ENCODE data around the gene TLCD1.
A peak's percentile ranks its signal among the peaks of the same experiment; 100 is the strongest.

The TLCD1 gene

DNA sequence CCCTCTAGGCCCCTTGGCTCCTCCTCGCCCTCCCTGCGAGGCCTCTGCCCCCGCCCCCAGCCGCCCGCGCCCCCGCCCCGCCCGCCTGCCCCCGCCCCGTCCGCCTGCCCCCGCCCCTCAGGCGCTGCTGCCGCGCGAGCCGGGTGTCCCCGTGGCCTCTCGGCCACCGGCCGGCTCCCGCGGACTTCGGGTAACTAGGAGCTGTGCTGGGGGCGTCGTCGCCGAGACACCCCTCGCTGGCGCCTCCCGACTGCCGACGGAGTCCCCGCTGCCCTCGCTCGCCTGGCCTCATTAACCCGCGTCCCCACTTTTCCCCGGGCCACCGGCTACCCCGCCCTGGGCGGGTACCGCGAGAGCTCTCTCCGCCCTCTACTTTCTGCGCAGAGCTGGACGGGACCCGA lies at the start of gene TLCD1:
Gene TLCD1, minus strand, starts transcription at position 8 of the 401 bp plus-strand sequence. CDS start 136 bp downstream, outside the sequence.
- Histone ChIP-seq H3K4me1 (ENCODE audit: control insufficient read depth in 1 of 2, insufficient read depth in 2 of 2, low read length in 2 of 2) (peaks cover 35 to 56% of the 10 kb centered on the region in 2 donors), H3K4me3 (ENCODE audit: low read depth in 1 of 2, low read length in 2 of 2) (peak within 1 kb of the TSS; percentile 86 to 93), H3K9ac (ENCODE audit: low read depth in 1 of 2, low read length in 2 of 2) (peak within 1 kb of the TSS; percentile 62 to 76), H3K36me3 (ENCODE audit: control insufficient read depth in 1 of 2, insufficient read depth in 2 of 2, low read length in 2 of 2) (peaks cover 13 to 32% of the 10 kb centered on the region in 2 donors), H3K9me3 (ENCODE audit: control insufficient read depth in 1 of 2, low read length in 2 of 2) (no peaks in the 10 kb centered on the region), H3K27me3 (ENCODE audit: control insufficient read depth in 1 of 2, insufficient read depth in 2 of 2, low read length in 2 of 2) (no peaks in the 10 kb centered on the region), H3K27ac (ENCODE audit: low read depth, low read length) (peak within 1 kb of the TSS; percentile 20)

DNA sequence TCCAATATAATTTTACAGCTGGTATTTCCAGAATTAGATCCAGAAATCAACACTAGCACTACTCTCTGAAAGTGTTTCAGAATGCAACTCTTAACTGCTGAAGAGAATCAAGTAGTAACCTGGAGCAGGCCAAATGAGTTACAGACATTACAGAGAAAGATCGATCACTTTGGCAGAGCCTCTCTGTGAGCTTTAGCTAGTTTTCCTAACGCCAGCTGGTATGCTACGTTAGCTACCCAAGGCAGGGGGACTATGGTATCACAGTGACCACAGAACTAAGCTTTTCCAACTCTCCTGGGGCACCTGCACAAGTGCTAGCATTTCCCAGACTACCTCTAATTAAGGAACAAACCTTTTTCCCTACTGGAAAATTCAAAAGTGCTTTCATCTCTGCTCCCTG lies 48.2 kb upstream of the TLCD1 start:
- H3K36me3 ChIP-seq (ENCODE audit: control insufficient read depth in 1 of 2, insufficient read depth in 2 of 2, low read length in 2 of 2) = peaks cover 4 to 8% of the 10 kb centered on the region in 2 donors
- H3K4me1 ChIP-seq (ENCODE audit: control insufficient read depth in 1 of 2, insufficient read depth in 2 of 2, low read length in 2 of 2) = no peaks in the 10 kb centered on the region
- no peak overlapping the region for H3K4me3 ChIP-seq (ENCODE audit: low read depth in 1 of 2, low read length in 2 of 2)
- no peak overlapping the region for H3K9ac ChIP-seq (ENCODE audit: low read depth in 1 of 2, low read length in 2 of 2)
- H3K27ac ChIP-seq (ENCODE audit: low read depth, low read length) = no peak overlapping the region
- H3K9me3 ChIP-seq (ENCODE audit: control insufficient read depth in 1 of 2, low read length in 2 of 2) = no peaks in the 10 kb centered on the region
- no peaks in the 10 kb centered on the region for H3K27me3 ChIP-seq (ENCODE audit: control insufficient read depth in 1 of 2, insufficient read depth in 2 of 2, low read length in 2 of 2)

GRCh38 chr17:28773736-28774135 lies 47.7 kb upstream of the TLCD1 start:
- Histone ChIP-seq H3K36me3 (ENCODE audit: control insufficient read depth in 1 of 2, insufficient read depth in 2 of 2, low read length in 2 of 2) (peaks cover 4 to 5% of the 10 kb centered on the region in 2 donors), H3K9me3 (ENCODE audit: control insufficient read depth in 1 of 2, low read length in 2 of 2) (no peaks in the 10 kb centered on the region), H3K4me3 (ENCODE audit: low read depth in 1 of 2, low read length in 2 of 2) (no peak overlapping the region), H3K27me3 (ENCODE audit: control insufficient read depth in 1 of 2, insufficient read depth in 2 of 2, low read length in 2 of 2) (no peaks in the 10 kb centered on the region), H3K4me1 (ENCODE audit: control insufficient read depth in 1 of 2, insufficient read depth in 2 of 2, low read length in 2 of 2) (no peaks in the 10 kb centered on the region), H3K27ac (ENCODE audit: low read depth, low read length) (no peak overlapping the region), H3K9ac (ENCODE audit: low read depth in 1 of 2, low read length in 2 of 2) (no peak overlapping the region)

DNA sequence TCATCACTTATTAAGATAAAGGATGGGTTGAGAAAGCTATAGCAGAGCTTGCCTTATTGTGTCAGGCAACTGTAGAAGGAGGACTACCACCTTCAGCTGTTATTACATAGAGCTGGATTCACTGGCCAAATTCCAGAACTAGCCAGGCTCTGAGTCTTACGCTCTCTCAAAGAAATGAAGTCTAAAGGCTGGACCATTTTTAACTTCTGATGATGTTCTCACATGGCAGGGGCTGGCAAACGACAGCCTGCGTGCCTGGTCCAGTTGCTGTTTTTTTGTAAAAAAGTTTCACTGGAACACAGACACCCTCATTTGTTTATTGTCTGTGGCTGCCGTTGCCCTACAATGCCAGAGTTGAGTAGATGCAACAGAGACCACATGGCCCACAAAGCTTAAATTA lies 39.0 kb upstream of the TLCD1 start:
- Histone ChIP-seq H3K9ac (ENCODE audit: low read depth in 1 of 2, low read length in 2 of 2) (no peak overlapping the region), H3K27ac (ENCODE audit: low read depth, low read length) (no peak overlapping the region), H3K4me3 (ENCODE audit: low read depth in 1 of 2, low read length in 2 of 2) (no peak overlapping the region), H3K27me3 (ENCODE audit: control insufficient read depth in 1 of 2, insufficient read depth in 2 of 2, low read length in 2 of 2) (no peaks in the 10 kb centered on the region), H3K36me3 (ENCODE audit: control insufficient read depth in 1 of 2, insufficient read depth in 2 of 2, low read length in 2 of 2) (peaks cover 16 to 47% of the 10 kb centered on the region in 2 donors), H3K9me3 (ENCODE audit: control insufficient read depth in 1 of 2, low read length in 2 of 2) (no peaks in the 10 kb centered on the region), H3K4me1 (ENCODE audit: control insufficient read depth in 1 of 2, insufficient read depth in 2 of 2, low read length in 2 of 2) (peaks cover 8 to 11% of the 10 kb centered on the region in 2 donors)

- peaks cover 23 to 59% of the 10 kb centered on the region in 2 donors for H3K36me3 ChIP-seq (ENCODE audit: control insufficient read depth in 1 of 2, insufficient read depth in 2 of 2, low read length in 2 of 2)
- H3K4me3 ChIP-seq (ENCODE audit: low read depth in 1 of 2, low read length in 2 of 2) = no peak overlapping the region
- H3K4me1 ChIP-seq (ENCODE audit: control insufficient read depth in 1 of 2, insufficient read depth in 2 of 2, low read length in 2 of 2) = peaks cover 8 to 11% of the 10 kb centered on the region in 2 donors
- H3K27me3 ChIP-seq (ENCODE audit: control insufficient read depth in 1 of 2, insufficient read depth in 2 of 2, low read length in 2 of 2) = no peaks in the 10 kb centered on the region
- H3K9ac ChIP-seq (ENCODE audit: low read depth in 1 of 2, low read length in 2 of 2) = no peak overlapping the region
- no peak overlapping the region for H3K27ac ChIP-seq (ENCODE audit: low read depth, low read length)
- no peaks in the 10 kb centered on the region for H3K9me3 ChIP-seq (ENCODE audit: control insufficient read depth in 1 of 2, low read length in 2 of 2)
Observed at GRCh38 chr17:28763804-28764266, 37.8 kb upstream of the TLCD1 start.

DNA sequence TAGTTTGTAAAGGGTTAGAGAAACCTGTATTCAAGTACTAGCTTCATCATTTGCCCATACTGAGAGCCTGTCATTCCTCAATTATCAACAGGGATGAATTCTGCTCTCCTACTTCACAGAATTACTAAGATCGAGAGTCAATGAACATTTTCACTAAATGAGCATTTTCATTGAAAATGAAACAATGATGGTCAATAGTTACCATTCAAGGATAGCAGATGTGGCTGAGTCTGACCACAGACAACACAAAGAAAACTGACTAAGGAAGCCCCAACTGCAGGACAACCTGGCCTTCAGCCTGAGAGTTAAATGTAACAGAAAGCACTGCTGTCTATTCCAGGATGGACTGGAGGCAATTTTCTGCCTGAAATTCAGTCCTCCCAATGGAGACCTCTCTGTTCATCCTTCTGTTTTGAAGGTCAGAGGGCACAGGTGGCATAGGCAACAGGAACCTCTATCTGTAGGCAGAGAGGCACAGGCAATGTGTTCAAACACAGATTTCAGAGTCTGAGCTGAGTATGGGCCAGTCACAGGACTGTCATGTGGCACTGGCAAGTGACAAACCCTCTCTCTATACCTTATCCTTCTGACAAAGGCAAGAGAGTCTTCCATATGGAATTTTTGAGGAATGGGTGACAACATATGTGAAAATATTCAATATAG lies 37.2 kb upstream of the TLCD1 start:
- H3K9ac ChIP-seq (ENCODE audit: low read depth in 1 of 2, low read length in 2 of 2) = no peak overlapping the region

DNA sequence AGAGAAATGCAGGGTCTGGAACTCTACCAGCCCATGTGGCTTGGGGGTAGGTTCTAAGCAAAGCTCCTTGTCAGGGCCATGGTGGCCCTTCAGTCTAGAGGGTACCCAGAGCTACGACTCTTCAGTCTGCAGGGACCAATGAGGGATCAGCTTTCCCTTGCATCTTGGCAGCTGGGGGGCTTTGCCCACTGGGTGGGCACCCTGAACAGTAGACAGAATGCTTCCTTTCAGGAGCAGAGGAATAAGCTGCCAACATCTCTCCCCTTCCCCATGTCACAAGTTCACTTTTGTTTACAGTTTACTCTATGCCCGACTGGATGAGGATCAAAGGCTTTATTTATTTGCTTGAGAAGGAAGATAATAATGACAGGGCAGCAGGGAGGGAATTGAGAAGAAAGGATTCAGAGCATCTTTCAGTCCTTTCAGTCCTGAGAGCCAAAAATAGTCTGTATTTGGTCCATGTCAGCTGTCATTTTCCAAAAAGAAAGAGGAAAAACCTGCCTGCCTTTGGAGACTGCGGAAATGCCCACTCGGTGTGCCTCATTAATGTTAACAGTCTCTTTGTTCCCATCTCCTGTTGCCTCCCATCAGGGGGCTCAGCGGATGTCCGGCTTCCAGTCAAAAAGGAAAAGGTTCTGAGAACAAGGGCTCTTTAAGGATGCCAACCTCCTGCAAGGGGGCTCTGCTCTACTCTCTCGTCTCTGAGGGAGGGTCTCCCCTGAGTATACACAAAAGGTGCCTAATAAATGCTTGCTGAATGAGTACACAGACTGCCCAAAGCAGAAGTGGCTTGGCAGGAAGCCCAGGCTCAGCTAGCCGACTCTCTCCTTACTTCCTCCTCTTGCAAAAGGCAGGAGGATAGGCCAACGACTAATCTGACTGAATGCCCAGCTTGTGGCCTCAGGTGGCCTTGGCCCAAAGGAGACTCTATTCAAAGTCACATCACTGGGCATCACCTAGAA lies 34.8 kb upstream of the TLCD1 start:
- no peak overlapping the region for H3K27ac ChIP-seq (ENCODE audit: low read depth, low read length)
- no peak overlapping the region for H3K9ac ChIP-seq (ENCODE audit: low read depth in 1 of 2, low read length in 2 of 2)
- no peaks in the 10 kb centered on the region for H3K27me3 ChIP-seq (ENCODE audit: control insufficient read depth in 1 of 2, insufficient read depth in 2 of 2, low read length in 2 of 2)
- peaks cover 8 to 11% of the 10 kb centered on the region in 2 donors for H3K4me1 ChIP-seq (ENCODE audit: control insufficient read depth in 1 of 2, insufficient read depth in 2 of 2, low read length in 2 of 2)
- H3K9me3 ChIP-seq (ENCODE audit: control insufficient read depth in 1 of 2, low read length in 2 of 2) = no peaks in the 10 kb centered on the region
- H3K4me3 ChIP-seq (ENCODE audit: low read depth in 1 of 2, low read length in 2 of 2) = no peak overlapping the region
- peaks cover 31 to 70% of the 10 kb centered on the region in 2 donors for H3K36me3 ChIP-seq (ENCODE audit: control insufficient read depth in 1 of 2, insufficient read depth in 2 of 2, low read length in 2 of 2)

More for the DNA sequence above, 37.2 kb upstream of the TLCD1 start:
- Histone ChIP-seq H3K4me3 (ENCODE audit: low read depth in 1 of 2, low read length in 2 of 2) (no peak overlapping the region), H3K9me3 (ENCODE audit: control insufficient read depth in 1 of 2, low read length in 2 of 2) (no peaks in the 10 kb centered on the region), H3K36me3 (ENCODE audit: control insufficient read depth in 1 of 2, insufficient read depth in 2 of 2, low read length in 2 of 2) (peaks cover 28 to 65% of the 10 kb centered on the region in 2 donors), H3K27me3 (ENCODE audit: control insufficient read depth in 1 of 2, insufficient read depth in 2 of 2, low read length in 2 of 2) (no peaks in the 10 kb centered on the region), H3K27ac (ENCODE audit: low read depth, low read length) (no peak overlapping the region), H3K4me1 (ENCODE audit: control insufficient read depth in 1 of 2, insufficient read depth in 2 of 2, low read length in 2 of 2) (peaks cover 8 to 11% of the 10 kb centered on the region in 2 donors)

DNA sequence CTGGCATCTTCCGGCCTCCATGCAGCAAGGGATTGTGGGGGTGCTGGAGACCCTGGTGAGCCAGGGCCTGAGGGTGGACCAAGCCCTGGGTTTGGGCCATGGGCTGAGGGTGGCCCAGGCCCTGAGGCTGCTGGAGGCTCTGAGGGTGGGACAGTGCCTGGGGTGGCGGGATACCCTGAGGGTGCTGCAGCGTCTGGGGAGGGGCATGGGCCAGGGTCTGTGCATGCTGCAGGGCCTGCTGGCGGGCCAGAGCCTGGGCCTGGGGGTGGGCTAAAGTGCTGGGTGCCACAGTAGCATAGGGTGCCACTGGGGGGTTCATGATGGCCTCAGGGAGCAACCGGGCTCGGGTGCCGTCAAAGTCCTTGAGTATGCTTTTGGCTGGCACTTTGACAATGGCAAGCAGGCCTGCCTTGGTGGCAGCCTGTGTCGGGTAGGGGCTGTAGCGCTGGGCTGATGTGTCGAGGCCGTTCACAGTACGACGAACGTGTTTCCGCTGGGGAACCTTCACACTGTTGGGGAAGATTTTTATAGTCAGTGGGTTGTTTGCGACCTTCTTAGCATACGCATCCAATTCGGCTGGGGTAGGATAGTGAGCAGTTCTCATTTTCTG lies 33.3 kb upstream of the TLCD1 start:
- Histone ChIP-seq H3K36me3 (ENCODE audit: control insufficient read depth in 1 of 2, insufficient read depth in 2 of 2, low read length in 2 of 2) (peaks cover 24 to 58% of the 10 kb centered on the region in 2 donors), H3K27me3 (ENCODE audit: control insufficient read depth in 1 of 2, insufficient read depth in 2 of 2, low read length in 2 of 2) (no peaks in the 10 kb centered on the region), H3K4me3 (ENCODE audit: low read depth in 1 of 2, low read length in 2 of 2) (no peak overlapping the region), H3K9ac (ENCODE audit: low read depth in 1 of 2, low read length in 2 of 2) (no peak overlapping the region), H3K4me1 (ENCODE audit: control insufficient read depth in 1 of 2, insufficient read depth in 2 of 2, low read length in 2 of 2) (peaks cover 8 to 11% of the 10 kb centered on the region in 2 donors), H3K9me3 (ENCODE audit: control insufficient read depth in 1 of 2, low read length in 2 of 2) (no peaks in the 10 kb centered on the region), H3K27ac (ENCODE audit: low read depth, low read length) (no peak overlapping the region)

DNA sequence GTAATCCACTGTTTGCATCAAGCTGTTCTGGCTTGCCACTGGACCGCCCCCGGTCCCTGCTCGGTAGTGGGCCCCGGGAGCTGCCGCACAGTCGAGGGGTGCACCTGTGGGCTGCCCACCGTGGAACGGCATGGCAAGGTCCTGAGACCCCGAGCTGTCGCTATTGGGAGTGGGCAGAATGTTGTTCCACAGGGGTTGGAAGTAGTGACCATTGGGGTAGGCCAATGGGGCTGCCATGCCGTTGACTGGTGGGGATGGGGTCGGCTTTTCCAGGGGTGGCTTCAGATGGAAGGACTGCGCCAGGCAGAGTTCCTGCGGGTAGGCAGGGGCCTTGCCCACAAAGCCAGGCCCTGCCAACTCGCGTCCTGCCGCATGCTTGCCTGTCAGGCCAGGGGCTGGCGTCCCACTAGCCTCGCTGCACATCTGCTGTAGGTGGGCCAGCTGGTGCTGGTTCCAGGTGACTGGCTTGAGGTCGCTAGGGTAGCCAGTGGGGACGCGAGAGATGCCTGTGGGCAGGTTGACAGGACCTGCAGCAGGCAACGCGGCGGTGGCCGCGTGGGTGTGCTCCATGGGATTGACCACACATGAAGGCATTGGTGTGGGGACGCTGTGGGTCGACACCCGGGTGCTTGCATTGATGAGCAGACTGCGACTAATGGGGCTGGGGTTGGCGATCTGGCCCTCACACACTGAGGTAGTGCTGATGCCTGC lies 32.5 kb upstream of the TLCD1 start:
- Histone ChIP-seq H3K27ac (ENCODE audit: low read depth, low read length) (no peak overlapping the region), H3K4me1 (ENCODE audit: control insufficient read depth in 1 of 2, insufficient read depth in 2 of 2, low read length in 2 of 2) (peaks cover 7 to 11% of the 10 kb centered on the region in 2 donors), H3K9ac (ENCODE audit: low read depth in 1 of 2, low read length in 2 of 2) (no peak overlapping the region), H3K9me3 (ENCODE audit: control insufficient read depth in 1 of 2, low read length in 2 of 2) (no peaks in the 10 kb centered on the region), H3K36me3 (ENCODE audit: control insufficient read depth in 1 of 2, insufficient read depth in 2 of 2, low read length in 2 of 2) (peaks cover 24 to 57% of the 10 kb centered on the region in 2 donors), H3K27me3 (ENCODE audit: control insufficient read depth in 1 of 2, insufficient read depth in 2 of 2, low read length in 2 of 2) (no peaks in the 10 kb centered on the region), H3K4me3 (ENCODE audit: low read depth in 1 of 2, low read length in 2 of 2) (no peak overlapping the region)
